Measurements from ENCODE around the gene FKBP5.

DNA sequence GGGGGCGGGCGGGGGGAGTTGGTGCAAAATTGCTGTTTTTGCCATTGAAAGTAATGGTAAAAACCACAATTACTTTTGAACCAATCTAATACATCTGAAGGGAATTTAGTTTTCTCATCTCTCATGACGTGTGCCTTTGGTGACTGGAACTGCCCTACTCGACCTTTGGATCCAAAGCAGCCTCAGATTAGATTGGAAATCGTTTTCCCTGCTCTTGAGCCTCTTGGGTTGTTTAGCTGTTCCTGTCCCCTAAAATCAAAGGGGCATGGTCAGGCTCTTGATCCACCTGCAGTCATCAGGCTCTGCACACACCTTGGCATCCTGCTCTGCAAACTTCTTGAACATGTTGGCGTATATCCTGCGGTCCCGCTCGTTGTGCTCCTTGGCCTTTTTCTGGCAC lies 112.0 kb downstream of the FKBP5 start:
- TF ChIP-seq, protein P1, sequence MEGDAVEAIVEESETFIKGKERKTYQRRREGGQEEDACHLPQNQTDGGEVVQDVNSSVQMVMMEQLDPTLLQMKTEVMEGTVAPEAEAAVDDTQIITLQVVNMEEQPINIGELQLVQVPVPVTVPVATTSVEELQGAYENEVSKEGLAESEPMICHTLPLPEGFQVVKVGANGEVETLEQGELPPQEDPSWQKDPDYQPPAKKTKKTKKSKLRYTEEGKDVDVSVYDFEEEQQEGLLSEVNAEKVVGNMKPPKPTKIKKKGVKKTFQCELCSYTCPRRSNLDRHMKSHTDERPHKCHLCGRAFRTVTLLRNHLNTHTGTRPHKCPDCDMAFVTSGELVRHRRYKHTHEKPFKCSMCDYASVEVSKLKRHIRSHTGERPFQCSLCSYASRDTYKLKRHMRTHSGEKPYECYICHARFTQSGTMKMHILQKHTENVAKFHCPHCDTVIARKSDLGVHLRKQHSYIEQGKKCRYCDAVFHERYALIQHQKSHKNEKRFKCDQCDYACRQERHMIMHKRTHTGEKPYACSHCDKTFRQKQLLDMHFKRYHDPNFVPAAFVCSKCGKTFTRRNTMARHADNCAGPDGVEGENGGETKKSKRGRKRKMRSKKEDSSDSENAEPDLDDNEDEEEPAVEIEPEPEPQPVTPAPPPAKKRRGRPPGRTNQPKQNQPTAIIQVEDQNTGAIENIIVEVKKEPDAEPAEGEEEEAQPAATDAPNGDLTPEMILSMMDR (IDR thresholded peaks at IDR 0.05), result no peak
- no peak for TF ChIP-seq POLR2A (IDR thresholded peaks at IDR 0.05)

Data from gastroesophageal sphincter (tissue), 3 donors.